AG04450 (cell line): Measurements from ENCODE around the gene AUNIP. TPM values are rescaled to one million over a fixed set of nuclear protein-coding genes. Genes with fewer than 3 reads are reported as not detected.

Source experiments
- CTCF ChIA-PET: fragments of 300-600, 350-600 bp; formaldehyde crosslinking; extraction: SDS; loops from one replicate; lab custom pipeline; 2022; ENCODE audit warnings: antibody characterized with exemption, inconsistent platforms; lab: Charles Lee
- POLR2A ChIA-PET: fragments of 350-600 bp; formaldehyde crosslinking; extraction: SDS; loops from one replicate; lab custom pipeline; 2021; ENCODE audit warnings: antibody characterized with exemption, inconsistent platforms; lab: Yijun Ruan, JAX
- DNase-seq: peaks from one replicate; pipeline ENCODE4 v3.0.0-alpha.2; 2011; ENCODE audit warnings: low read depth, low spot score
- H3K27ac ChIP-seq: one replicate; pipeline ENCODE4 v1.5.1; 2012; ENCODE audit warnings: low read depth, low read length, control low read depth
- H3K27me3 ChIP-seq: one replicate; pipeline ENCODE4 v1.6.0; 2012; ENCODE audit warnings: low read length; ENCODE audit not compliant: control insufficient read depth, insufficient read depth
- H3K4me3 ChIP-seq: 2 replicates; pipeline ENCODE4 v1.5.1; 2011; ENCODE audit warnings: mild to moderate bottlenecking, low read depth, low read length, control low read depth
- H3K9me3 ChIP-seq: 2 replicates; pipeline ENCODE4 v1.5.1; 2012; ENCODE audit warnings: low read length; ENCODE audit not compliant: control insufficient read depth, insufficient read depth
- polyA minus RNA-seq: library from RNA; depleted of rRNA, polyadenylated mRNA; stranded (reverse); fragments of >200 nt; gene quantifications from 2 replicates; pipeline ENCODE4 v1.2.3, GENCODE V29; 2011; rRNA and poly(A)+ RNA removed
- polyA plus RNA-seq: library from polyadenylated mRNA; depleted of rRNA; stranded (reverse); fragments of >200 nt; gene quantifications from 2 replicates; pipeline ENCODE4 v1.2.3, GENCODE V29; 2011; rRNA removed
- TF ChIP-seq, protein P1 (sequence below): IDR thresholded peaks from 2 replicates; pipeline ENCODE4 v1.5.1; 2011; ENCODE audit warnings: low read depth, low read length, control low read depth, inconsistent platforms

The AUNIP gene, protein sequence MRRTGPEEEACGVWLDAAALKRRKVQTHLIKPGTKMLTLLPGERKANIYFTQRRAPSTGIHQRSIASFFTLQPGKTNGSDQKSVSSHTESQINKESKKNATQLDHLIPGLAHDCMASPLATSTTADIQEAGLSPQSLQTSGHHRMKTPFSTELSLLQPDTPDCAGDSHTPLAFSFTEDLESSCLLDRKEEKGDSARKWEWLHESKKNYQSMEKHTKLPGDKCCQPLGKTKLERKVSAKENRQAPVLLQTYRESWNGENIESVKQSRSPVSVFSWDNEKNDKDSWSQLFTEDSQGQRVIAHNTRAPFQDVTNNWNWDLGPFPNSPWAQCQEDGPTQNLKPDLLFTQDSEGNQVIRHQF
- polyA plus RNA-seq (0.97 and 1.1 TPM in 2 replicates), polyA minus RNA-seq (0.56 and 1.5 TPM in 2 replicates)

GRCh38 chr1:25858906-25859789 is at the start of gene AUNIP:
Gene AUNIP (minus strand): TSS chr1:25859457. CDS start chr1:25859357, 100 bp downstream.
- no peaks in the 10 kb centered on the region for H3K27me3 ChIP-seq
- TF ChIP-seq, protein P1, sequence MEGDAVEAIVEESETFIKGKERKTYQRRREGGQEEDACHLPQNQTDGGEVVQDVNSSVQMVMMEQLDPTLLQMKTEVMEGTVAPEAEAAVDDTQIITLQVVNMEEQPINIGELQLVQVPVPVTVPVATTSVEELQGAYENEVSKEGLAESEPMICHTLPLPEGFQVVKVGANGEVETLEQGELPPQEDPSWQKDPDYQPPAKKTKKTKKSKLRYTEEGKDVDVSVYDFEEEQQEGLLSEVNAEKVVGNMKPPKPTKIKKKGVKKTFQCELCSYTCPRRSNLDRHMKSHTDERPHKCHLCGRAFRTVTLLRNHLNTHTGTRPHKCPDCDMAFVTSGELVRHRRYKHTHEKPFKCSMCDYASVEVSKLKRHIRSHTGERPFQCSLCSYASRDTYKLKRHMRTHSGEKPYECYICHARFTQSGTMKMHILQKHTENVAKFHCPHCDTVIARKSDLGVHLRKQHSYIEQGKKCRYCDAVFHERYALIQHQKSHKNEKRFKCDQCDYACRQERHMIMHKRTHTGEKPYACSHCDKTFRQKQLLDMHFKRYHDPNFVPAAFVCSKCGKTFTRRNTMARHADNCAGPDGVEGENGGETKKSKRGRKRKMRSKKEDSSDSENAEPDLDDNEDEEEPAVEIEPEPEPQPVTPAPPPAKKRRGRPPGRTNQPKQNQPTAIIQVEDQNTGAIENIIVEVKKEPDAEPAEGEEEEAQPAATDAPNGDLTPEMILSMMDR: no peak
- peak within 1 kb of the TSS; percentile 82 for H3K4me3 ChIP-seq
- peak; percentile 66 for DNase-seq
- H3K27ac ChIP-seq: peak within 1 kb of the TSS; percentile 77
- ChIA-PET POLR2A (interaction anchor here (0.6 to 1.4 kb wide), 2 partner anchors 16 to 33 kb away, joined by 3 to 4 read pairs; partner anchors contain the start of gene PAQR7), CTCF (no interaction called here)
- no peaks in the 10 kb centered on the region; the same call in 1 of the 2 replicates for H3K9me3 ChIP-seq

DNA sequence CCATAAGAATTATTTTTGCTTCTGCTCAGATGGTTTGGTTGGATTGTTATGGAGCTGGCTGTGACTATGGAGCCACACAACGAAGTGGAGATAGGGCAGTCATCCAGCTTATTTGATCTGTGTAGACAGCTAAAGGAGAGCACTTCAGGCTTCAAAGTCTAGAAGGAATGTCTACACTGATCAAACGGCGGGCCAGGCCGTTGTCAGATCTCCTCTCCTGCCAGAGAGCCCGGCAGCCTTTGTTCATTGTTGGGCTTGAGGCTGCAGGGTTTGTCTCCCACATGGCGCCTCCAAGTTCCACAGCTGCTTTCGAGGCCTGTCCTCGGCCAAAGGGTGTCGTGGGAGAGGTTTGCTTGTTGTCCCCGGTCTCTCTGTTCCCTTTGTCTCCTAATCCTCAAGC is 49.8 kb upstream of the AUNIP start:
- ChIA-PET CTCF (no interaction called here), POLR2A (no interaction called here)
- no peak for DNase-seq
- no peak overlapping the region for H3K4me3 ChIP-seq
- H3K27ac ChIP-seq: no peak overlapping the region
- TF ChIP-seq, protein P1: no peak
- H3K9me3 ChIP-seq: no peaks in the 10 kb centered on the region
- H3K27me3 ChIP-seq: no peaks in the 10 kb centered on the region

DNA sequence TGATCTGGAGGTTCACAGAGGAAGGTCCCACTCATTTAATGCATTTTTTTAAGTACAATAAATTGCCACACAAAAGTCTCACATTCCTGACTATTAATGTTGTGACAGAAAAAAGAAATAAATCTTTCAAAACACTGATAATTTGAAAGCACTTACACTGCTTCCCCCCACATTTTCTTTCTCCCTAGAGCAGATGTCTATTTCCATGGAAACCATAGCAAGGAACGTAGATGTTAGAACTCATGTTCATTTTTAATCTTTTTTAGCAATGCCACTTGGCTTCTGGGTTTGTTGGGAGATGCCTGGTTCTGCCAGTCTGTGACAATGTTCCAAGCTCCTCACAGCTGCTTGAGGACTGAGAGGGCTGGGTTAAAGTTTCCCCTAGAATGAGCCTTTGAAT is 48.9 kb upstream of the AUNIP start:
- Histone ChIP-seq H3K4me3 (no peak overlapping the region), H3K27me3 (no peaks in the 10 kb centered on the region), H3K9me3 (no peaks in the 10 kb centered on the region), H3K27ac (no peak overlapping the region)
- TF ChIP-seq, protein P1: no peak
- ChIA-PET CTCF (interaction anchor here (0.5 kb wide), 1 partner anchor 89 kb away, joined by 4 read pairs; the partner anchor contains the start of gene PAFAH2), POLR2A (no interaction called here)
- no peak for DNase-seq

- no peak for DNase-seq
- H3K9me3 ChIP-seq: no peaks in the 10 kb centered on the region
- TF ChIP-seq, protein P1: no peak
- no peak overlapping the region for H3K4me3 ChIP-seq
- ChIA-PET CTCF (interaction anchor here (0.7 kb wide), 1 partner anchor 12 kb away, joined by 3 read pairs; no protein-coding TSS in a partner anchor), POLR2A (interaction anchor here (0.6 kb wide), 1 partner anchor 90 kb away, joined by 4 read pairs; the partner anchor contains the start of gene PAFAH2)
- no peak overlapping the region for H3K27ac ChIP-seq
- no peaks in the 10 kb centered on the region for H3K27me3 ChIP-seq
These were observed 48.3 kb upstream of the AUNIP start for GRCh38 chr1:25907601-25908000.
